Stimulated activated CD4-positive, alpha-beta T cell treated with anti-CD3 and anti-CD28 coated beads, Interleukin-1b, Interleukin-23, amount 100 ng/mL, for 4 hours (primary cell): ENCODE data around the gene PTPRN2.
"Not testable (repeated sequence)": the region's sequence is repeated elsewhere in the genome, so short reads cannot be mapped to it uniquely, and the experiment has no call there.

Experiments
- DNase-seq, 2 donors: peaks; one replicate each; pipeline ENCODE4 v3.0.0-alpha.2; 2020; ENCODE audit warnings: low read depth in 2 of 2

PTPRN2 gene

DNA sequence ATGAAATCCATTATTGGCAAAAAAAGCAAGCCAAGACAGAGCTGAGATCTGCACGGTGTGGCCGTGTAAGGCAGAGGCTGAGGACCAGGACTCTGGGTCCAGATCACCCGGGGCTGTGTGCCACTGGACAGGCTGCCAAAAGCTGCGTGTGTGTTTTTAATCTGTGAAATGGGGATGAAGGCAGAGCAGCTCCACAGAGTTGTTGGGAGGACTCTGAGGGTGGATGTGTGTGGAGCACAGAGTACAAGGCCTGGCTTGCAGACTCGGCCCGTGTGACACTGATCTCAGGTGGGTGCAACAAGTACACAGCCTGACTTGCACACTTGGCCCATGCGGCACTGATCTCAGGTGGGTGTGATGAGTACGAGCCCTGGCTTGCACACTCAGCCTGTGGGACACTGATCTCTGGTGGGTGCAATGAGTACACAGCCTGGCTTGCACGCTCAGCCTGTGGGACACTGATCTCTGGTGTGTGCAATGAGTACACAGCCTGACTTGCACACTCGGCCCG is 921.0 kb downstream of the PTPRN2 start:
- DNase-seq, result no peak

DNA sequence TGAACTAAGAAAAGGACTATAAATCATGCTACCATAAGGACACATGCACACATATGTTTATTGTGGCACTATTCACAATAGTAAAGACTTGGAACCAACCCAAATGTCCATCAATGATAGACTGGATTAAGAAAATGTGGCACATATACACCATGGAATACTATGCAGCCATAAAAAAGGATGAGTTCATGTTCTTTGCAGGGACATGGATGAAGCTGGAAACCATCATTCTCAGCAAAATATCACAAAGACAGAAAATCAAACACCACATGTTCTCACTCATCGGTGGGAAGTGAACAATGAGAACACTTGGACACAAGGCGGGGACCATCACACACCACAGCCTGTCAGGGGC is 922.0 kb downstream of the PTPRN2 start:
- DNase-seq, result not testable (repeated sequence)

GRCh38 chr7:157664871-157665633 is 922.6 kb downstream of the PTPRN2 start:
- DNase-seq, result no peak

DNA sequence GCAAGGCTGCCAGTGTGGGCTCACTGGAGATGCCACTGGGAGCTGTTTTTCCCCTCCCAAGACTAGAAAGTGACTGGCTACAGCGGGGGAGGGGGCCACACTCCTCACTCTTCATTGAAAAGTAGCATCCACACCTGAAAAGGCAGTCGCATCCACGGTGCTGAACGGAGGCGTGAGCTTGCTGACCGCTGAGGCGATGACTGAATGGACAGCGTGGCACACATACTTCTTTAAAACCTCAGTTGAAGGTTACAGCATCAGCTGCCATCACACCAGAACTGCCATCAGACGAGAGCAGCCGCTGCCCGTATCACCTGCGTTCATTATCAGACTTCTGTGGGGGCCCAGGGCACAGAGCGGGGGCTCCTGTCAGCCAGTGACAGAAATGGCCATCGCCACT is 923.6 kb downstream of the PTPRN2 start:
- no peak for DNase-seq

- DNase-seq, result no peak
These were observed 924.5 kb downstream of the PTPRN2 start for GRCh38 chr7:157662981-157663716.

DNA sequence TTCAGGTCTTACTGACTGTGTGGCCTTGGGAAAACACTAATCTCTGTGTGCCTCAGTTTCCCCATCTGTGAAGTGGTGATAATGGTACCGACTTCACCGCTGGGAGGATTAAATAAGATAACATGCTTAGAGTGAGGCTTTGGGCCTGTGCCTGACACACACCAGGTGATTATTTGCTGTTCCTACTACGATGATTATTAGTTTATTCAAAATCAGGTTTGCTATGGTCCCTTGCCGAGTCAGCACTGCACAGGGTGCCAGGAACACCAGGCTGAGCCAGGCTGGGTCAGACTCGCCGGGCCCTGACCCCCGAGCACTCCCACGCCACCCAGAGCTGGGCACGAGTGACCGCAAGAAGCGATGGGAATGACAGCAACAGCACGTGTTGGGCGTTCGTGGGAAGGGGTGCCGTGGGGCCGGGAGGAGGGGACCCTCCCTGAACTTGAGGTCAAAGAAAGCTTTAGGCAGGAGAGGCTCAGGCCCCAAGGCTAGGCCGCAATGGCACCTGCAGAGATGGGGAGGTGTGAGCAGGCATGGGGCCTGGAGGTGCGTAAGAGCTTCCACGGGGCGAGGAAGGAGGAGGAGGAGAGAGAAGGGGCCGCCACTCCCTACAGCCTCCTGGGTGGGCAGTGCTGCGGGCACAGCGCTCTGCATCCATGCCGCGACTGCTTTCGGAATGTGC is 925.4 kb downstream of the PTPRN2 start:
- no peak for DNase-seq

DNA sequence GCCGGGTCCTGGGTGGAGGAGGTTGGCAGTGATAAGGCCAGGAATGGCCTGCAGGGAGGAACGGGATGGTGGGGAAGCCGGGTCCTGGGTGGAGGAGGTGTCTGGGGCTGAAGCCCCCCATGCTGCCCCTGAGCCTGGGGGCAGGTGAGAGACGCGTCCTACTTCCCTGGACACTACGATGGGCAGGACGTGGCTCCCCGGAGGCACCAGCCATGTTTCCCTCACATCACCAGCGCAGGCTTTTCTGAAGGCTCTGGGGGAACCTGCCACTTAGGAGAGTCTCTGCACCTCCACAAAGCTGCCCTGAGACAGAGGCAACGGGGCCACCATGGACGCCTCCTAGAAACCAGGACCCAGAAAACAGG is 926.0 kb downstream of the PTPRN2 start:
- no peak for DNase-seq

GRCh38 chr7:157660971-157661610 is 926.5 kb downstream of the PTPRN2 start:
- DNase-seq, result no peak

- DNase-seq, result no peak
These were observed 928.7 kb downstream of the PTPRN2 start for GRCh38 chr7:157658851-157659412.

DNA sequence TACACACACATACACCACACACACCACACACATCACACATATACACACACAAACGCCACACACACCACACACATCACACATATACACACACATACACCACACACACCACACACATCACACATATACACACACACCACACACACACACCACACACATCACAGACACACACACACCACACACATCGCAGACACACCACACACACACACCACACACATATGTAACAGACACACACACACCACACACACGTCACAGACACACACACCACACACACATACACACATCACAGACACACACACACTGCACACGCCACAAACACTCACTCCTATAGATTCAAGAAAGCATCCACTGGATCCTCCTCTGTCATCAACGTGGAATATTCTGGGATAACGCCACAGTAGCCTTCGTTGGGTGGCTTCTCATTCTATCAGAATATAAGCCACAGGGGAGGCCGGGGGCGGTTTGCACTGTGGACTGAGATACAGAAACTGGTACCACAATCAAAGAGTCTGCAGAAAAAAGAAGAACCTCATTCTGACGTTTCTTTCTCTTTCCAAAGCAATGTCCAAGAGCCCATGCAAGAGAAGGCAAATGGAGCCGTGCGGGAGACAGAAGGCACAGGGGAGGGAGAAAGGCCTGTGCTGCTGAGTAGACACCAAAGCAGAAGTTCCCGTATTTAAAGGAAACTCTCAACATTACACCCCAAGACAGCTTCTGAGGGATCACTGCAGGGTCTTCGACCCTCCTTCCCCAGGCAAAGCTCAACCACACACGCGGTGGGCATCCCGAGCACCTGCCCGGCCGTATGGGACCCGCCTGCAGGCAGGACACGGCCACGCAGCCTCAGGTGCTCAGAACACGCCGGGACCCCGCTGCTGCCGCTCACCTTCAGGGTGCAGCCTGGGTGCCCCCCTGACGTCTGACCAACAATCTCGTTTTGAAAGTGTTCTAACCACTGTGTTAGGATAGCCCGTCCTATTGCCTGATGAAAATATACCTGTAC is 929.6 kb downstream of the PTPRN2 start:
- DNase-seq, result no peak

GRCh38 chr7:157656195-157656769 is 931.3 kb downstream of the PTPRN2 start:
- DNase-seq, result no peak

DNA sequence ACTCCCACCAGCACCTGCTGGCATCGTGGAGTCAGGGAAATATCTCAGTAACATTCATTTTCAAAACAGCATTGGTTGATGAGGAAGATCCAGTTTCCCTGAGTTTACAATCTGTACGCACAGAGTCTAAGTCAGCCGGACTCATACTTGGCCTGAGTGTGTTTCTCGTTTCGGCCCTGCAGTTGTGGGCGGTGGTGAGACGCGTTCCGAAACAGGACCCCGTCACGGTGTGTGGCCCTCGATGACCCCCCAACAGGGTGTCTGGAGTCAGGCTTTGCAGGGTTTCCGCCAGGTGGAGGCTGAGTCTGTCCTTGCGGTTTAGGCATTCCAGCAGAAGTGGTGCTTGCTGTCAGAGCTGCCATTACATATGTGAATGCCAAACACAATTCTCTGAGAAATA is 933.3 kb downstream of the PTPRN2 start:
- no peak for DNase-seq

DNA sequence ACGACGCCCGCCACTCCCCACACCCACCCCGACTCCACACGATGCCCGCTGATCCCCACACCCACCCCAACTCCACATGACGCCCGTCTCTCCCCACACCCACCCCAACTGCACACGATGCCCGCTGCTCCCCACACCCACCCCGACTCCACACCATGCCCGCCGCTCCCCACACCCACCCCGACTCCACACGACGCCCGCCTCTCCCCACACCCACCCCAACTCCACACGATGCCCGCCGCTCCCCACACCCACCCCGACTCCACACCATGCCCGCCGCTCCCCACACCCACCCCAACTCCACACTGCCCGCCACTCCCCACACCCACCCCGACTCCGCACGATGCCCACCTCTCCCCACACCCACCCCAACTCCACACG is 933.8 kb downstream of the PTPRN2 start:
- no peak for DNase-seq

DNA sequence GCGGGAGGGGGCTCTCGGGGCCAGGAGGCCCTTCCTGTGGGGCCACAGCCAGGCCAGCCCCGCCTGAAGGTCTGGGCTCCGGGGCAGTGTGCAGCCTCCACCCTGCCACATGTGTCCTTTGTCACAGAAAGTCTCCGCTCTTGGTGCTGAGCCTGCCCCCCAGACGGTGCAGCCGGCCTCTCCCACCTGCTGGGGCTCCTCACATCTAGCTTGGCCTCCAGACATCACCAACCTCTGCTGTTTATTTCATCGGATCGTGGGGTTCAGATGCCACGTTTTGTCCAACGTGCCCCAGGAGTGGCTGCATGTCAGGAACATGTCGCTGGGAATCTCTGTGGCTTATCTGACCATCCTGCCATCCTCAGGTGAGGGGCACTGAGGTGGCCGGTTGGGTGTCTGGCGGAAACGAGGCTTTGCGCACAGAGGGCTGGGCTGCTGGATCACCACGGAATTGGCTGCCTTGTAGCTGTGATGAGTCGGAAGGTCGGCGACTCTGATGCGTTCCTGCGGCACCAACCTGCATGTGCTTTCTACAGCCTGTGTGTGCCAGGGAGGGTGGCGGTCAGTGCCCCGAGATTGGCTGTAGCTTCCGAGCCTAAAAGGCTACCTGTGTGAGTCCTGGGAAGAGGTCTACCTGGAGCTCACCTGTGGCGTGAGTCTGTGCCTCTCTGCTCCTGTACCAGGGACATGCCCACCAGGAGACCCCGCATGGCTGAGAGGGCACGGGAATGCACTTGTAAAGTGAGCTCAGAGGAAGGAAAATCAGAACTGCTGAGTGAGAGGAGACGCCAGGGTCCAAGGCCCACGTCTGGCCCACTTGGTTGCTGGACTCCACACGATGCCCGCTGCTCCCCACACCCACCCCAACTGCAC is 934.4 kb downstream of the PTPRN2 start:
- DNase-seq, result no peak

DNA sequence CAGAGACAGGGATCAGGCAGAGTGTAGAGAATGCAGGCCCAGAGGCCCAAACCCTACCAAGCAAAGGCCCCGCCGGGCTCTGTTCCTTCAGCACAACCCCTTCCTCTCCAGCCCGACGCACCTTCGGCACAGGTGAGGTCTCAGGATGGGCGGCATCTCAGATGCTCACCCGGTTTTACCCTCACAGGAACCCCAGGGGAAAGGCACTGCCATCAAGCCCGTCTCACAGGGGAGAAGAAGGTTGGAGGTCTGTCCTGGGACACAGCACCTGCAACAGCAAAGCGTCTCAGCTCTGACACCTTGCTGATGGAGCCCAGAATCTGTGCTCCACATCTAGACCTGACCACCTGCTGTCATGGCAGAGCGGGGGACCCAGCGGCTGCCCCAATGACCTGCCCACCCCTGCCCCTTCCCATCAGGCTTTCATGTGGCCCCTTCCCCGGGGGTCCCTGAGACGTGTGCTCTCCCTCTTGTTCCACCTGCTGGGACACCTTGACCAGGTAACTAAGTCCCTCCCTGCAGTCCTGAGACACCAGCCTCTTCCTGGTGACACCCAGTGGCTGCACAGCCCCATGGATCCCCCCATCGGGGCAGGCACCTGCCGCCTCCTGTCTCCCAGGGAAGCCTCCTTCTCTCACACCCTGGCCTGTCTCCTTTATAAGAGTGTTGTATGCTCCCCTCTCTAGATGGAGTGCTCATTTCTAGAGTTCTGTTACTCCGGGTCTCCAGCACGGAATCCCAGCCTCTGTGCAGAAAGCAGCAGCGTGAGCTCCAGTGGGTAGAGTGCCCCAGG is 935.3 kb downstream of the PTPRN2 start:
- DNase-seq, result no peak

- DNase-seq, result no peak
These were observed 936.1 kb downstream of the PTPRN2 start for GRCh38 chr7:157651366-157652160.

GRCh38 chr7:157650801-157651200 is 936.8 kb downstream of the PTPRN2 start:
- DNase-seq, result no peak
